Endothelial cell of umbilical vein (primary cell): ENCODE data around the gene PIGA. TPM values are rescaled to one million over a fixed set of nuclear protein-coding genes. Genes with fewer than 3 reads are reported as not detected.

ENCODE experiments used
- BruUV-seq: library from RNA; stranded (reverse); fragments of 400-500 nt; replicated peaks from 2 replicates; lab custom pipeline; 2021; lab: Mats Ljungman, UMichigan
- CTCF ChIA-PET: fragments of 300-600, 350-600 bp; sonication (Branson Sonifier 250); formaldehyde crosslinking; loops from one replicate; lab custom pipeline; 2021; ENCODE audit warnings: antibody characterized with exemption, inconsistent platforms; lab: Charles Lee
- POLR2A ChIA-PET: fragments of 300-600, 350-600 bp; sonication (Branson Sonifier 250); formaldehyde crosslinking; loops from one replicate; lab custom pipeline; 2021; ENCODE audit warnings: antibody characterized with exemption, inconsistent platforms; lab: Charles Lee
- DNase-seq: peaks from one replicate; pipeline ENCODE4 v3.0.0-alpha.2; 2011; ENCODE audit warnings: low read depth, low spot score
- FAIRE-seq: peaks from 2 replicates; lab custom pipeline; 2011; peaks lifted over from hg19 to GRCh38; lab: Jason Lieb, UNC
- H2AFZ ChIP-seq: 2 replicates; pipeline ENCODE4 v1.6.0; 2012; ENCODE audit warnings: low read depth, low read length, control low read depth, inconsistent platforms
- H3K27ac ChIP-seq: 2 replicates; pipeline ENCODE4 v1.5.1; 2011; ENCODE audit warnings: low read depth, mild to moderate bottlenecking, control low read depth, low read length, moderate library complexity; ENCODE audit not compliant: insufficient read depth
- H3K27me3 ChIP-seq, 2 experiments: 2 replicates each; pipeline versions ENCODE4 v1.6.0 to v1.6.1; 2011; ENCODE audit warnings: low read length in 2 of 2, mixed read lengths in 1 of 2; ENCODE audit not compliant: control insufficient read depth in 2 of 2, insufficient read depth in 2 of 2
- H3K36me3 ChIP-seq, 2 experiments: 2 replicates in 1 of 2; 3 replicates in 1 of 2; pipeline ENCODE4 v1.5.1; 2011; ENCODE audit warnings: low read length in 2 of 2, mild to moderate bottlenecking in 1 of 2, moderate library complexity in 1 of 2; ENCODE audit not compliant: control insufficient read depth in 2 of 2, insufficient read depth in 2 of 2; ENCODE audit errors: extremely low read depth in 1 of 2
- H3K4me1 ChIP-seq: 3 replicates; pipeline ENCODE4 v1.5.1; 2011; ENCODE audit warnings: mild to moderate bottlenecking, low read length; ENCODE audit not compliant: control insufficient read depth, insufficient read depth; ENCODE audit errors: extremely low read depth
- H3K4me2 ChIP-seq: 2 replicates; pipeline ENCODE4 v1.6.1; 2011; ENCODE audit warnings: low read length, control low read depth, mixed read lengths; ENCODE audit not compliant: insufficient read depth
- H3K4me3 ChIP-seq, 3 experiments: fragments of 200-600 bp in 1 of 3; sonication (generic), shearing (Covaris generic) in 1 of 3; replicated peaks in 1 of 3; 2 replicates each; pipeline ENCODE4 v1.5.1; 2011 to 2016; ENCODE audit warnings: control low read depth in 3 of 3, low read length in 3 of 3, mild to moderate bottlenecking in 2 of 3, inconsistent platforms in 1 of 3, low read depth in 1 of 3, moderate library complexity in 1 of 3; ENCODE audit not compliant: insufficient read depth in 1 of 3
- H3K79me2 ChIP-seq: 2 replicates; pipeline ENCODE4 v1.6.0; 2012; ENCODE audit warnings: low read length, inconsistent platforms; ENCODE audit not compliant: control insufficient read depth, insufficient read depth
- H3K9ac ChIP-seq: replicated peaks from 2 replicates; pipeline ENCODE3; 2011; ENCODE audit warnings: low read length, control low read depth; ENCODE audit not compliant: insufficient read depth; ENCODE audit errors: extremely low read depth
- H3K9me1 ChIP-seq: replicated peaks from 3 replicates; pipeline ENCODE4 v1.6.0; 2011; ENCODE audit warnings: mild to moderate bottlenecking, low read length; ENCODE audit not compliant: control insufficient read depth, insufficient read depth; ENCODE audit errors: extremely low read depth
- H3K9me3 ChIP-seq: replicated peaks from 2 replicates; pipeline ENCODE4 v1.5.1; 2012; ENCODE audit warnings: low read length, inconsistent platforms; ENCODE audit not compliant: control insufficient read depth, insufficient read depth
- H4K20me1 ChIP-seq: replicated peaks from 2 replicates; pipeline ENCODE3; 2011; ENCODE audit warnings: mild to moderate bottlenecking, low read length; ENCODE audit not compliant: control insufficient read depth, insufficient read depth; ENCODE audit errors: extremely low read depth
- CTCF ChIP-seq, 2 donors: IDR thresholded peaks; 1 replicate in 1 of 2; 2 replicates in 1 of 2; pipeline ENCODE4 v1.5.1; 2011; ENCODE audit warnings: low read length in 2 of 2, mild to moderate bottlenecking in 2 of 2, moderate library complexity in 2 of 2, control low read depth in 1 of 2, inconsistent platforms in 1 of 2, low read depth in 1 of 2; ENCODE audit not compliant: insufficient read depth in 1 of 2; ENCODE audit errors: extremely low read depth in 1 of 2
- EZH2 ChIP-seq: IDR thresholded peaks from 2 replicates; pipeline ENCODE4 v1.6.1; 2012; ENCODE audit warnings: borderline replicate concordance, low read depth, mild to moderate bottlenecking, moderate library complexity, low read length, inconsistent platforms; ENCODE audit not compliant: severe bottlenecking
- GATA2 ChIP-seq: IDR thresholded peaks from 2 replicates; pipeline ENCODE4 v1.7.0; 2011; ENCODE audit warnings: low read depth, mild to moderate bottlenecking, moderate library complexity, mixed read lengths, low read length; ENCODE audit not compliant: insufficient read length, insufficient read depth
- JUN ChIP-seq: IDR thresholded peaks from 2 replicates; pipeline ENCODE4 v1.6.1; 2011; ENCODE audit warnings: borderline replicate concordance, low read depth; ENCODE audit not compliant: insufficient read length, insufficient read depth
- MAX ChIP-seq: IDR thresholded peaks from 2 replicates; pipeline ENCODE4 v1.6.1; 2011; ENCODE audit not compliant: insufficient read depth, insufficient read length
- MYC ChIP-seq: IDR thresholded peaks from one replicate; pipeline ENCODE4 v1.6.1; 2011; ENCODE audit warnings: mild to moderate bottlenecking, low read depth, low read length
- POLR2A ChIP-seq: IDR thresholded peaks from 2 replicates; pipeline ENCODE4 v1.6.1; 2012; ENCODE audit warnings: low read depth, mild to moderate bottlenecking, control low read depth, low read length
- POLR2AphosphoS5 ChIP-seq: IDR thresholded peaks from 2 replicates; pipeline ENCODE4 v1.6.1; 2012; ENCODE audit warnings: low read depth, mild to moderate bottlenecking, control low read depth, low read length, moderate library complexity; ENCODE audit not compliant: insufficient read depth
- dilution Hi-C: fragments of 300-500 bp; cut with MboI; formaldehyde crosslinking; loops from one replicate; pipeline ENCODE4 v1.15.0; 2019; ENCODE audit warnings: low sequenced_read_pairs; ENCODE audit not compliant: extremely low pct_ligation_motif_present
- intact Hi-C: fragments of 100-400 bp; cut with micrococcal nuclease; formaldehyde crosslinking; loops from one replicate; pipeline ENCODE4 v1.10.0; 2022
- polyA plus RNA-seq, 4 experiments: library from polyadenylated mRNA; depleted of rRNA in 3 of 4; stranded (reverse) in 3 of 4; unstranded in 1 of 4; fragments of >200 nt; gene quantifications; 2 replicates each; pipeline versions ENCODE4 v1.2.1 to v1.2.3, GENCODE V29; 2011 to 2012; ENCODE audit warnings: missing spikeins in 1 of 4
- total RNA-seq: library from RNA; stranded (reverse); gene quantifications from 2 replicates; pipeline ENCODE4 v1.2.3, GENCODE V29; 2021

PIGA gene
- total and polyA plus RNA-seq, 2 donors (not counting 3 experiments of a cell fraction or from before 2014, with no cell fraction given) = 4.0 to 12.1 TPM

GRCh38 chrX:15271757-15272156 lies 63.6 kb downstream of the PIGA start:
- H3K79me2 ChIP-seq = no peaks in the 10 kb centered on the region
- dilution Hi-C loops = no loop called here
- CTCF ChIA-PET = no interaction called here
- FAIRE-seq (peak; percentile 73), DNase-seq (no peak)
- peaks cover 4% of the 10 kb centered on the region for H3K4me1 ChIP-seq
- POLR2A ChIA-PET = no interaction called here
- no TSS peak for BruUV-seq
- TF ChIP-seq POLR2A (no peak), POLR2AphosphoS5 (no peak), GATA2 (no peak), JUN (no peak), CTCF (IDR thresholded peaks at IDR 0.05; ENCODE audit: extremely low read depth in 1 of 2, insufficient read depth in 1 of 2, low read depth in 1 of 2, low read length in 2 of 2) (no peak), MAX (no peak), EZH2 (no peak), MYC (no peak)
- no peaks in the 10 kb centered on the region for H3K9me1 ChIP-seq
- H3K4me3 ChIP-seq = no peak overlapping the region
- no peak overlapping the region for H3K27ac ChIP-seq
- H3K27me3 ChIP-seq = no peaks in the 10 kb centered on the region
- no peaks in the 10 kb centered on the region for H3K9me3 ChIP-seq
- intact Hi-C loops = no loop called here
- no peak overlapping the region for H2AFZ ChIP-seq
- H3K4me2 ChIP-seq = no peak overlapping the region
- no peak overlapping the region for H3K9ac ChIP-seq
- H4K20me1 ChIP-seq = no peaks in the 10 kb centered on the region
- no peaks in the 10 kb centered on the region for H3K36me3 ChIP-seq
